GM12891 (cell line): Measurements from ENCODE around the gene PTGES3.

ENCODE experiments used
- POLR2A ChIP-seq: IDR thresholded peaks from 2 replicates; pipeline ENCODE4 v1.6.1; 2011; ENCODE audit warnings: low read depth, low read length, control low read depth
- POLR2AphosphoS5 ChIP-seq: IDR thresholded peaks from 2 replicates; pipeline ENCODE4 v1.6.1; 2011; ENCODE audit warnings: low read depth, low read length, control low read depth
- TAF1 ChIP-seq: IDR thresholded peaks from 2 replicates; pipeline ENCODE4 v1.6.1; 2011; ENCODE audit warnings: low read depth, low read length, control low read depth

GRCh38 chr12:56678852-56679251, 9.2 kb downstream of the PTGES3 start:
- TF ChIP-seq POLR2A (no peak), POLR2AphosphoS5 (no peak; the same call in 1 of the 2 replicates), TAF1 (no peak)
